Neural progenitor cell (in vitro differentiated cells): ENCODE results near the gene E2F2. TPM values are rescaled to one million over a fixed set of nuclear protein-coding genes. Genes with fewer than 3 reads are reported as not detected.

ENCODE experiments used
- DNase-seq: peaks from one replicate; pipeline ENCODE4 v3.0.0-alpha.2; 2016; ENCODE audit warnings: low spot score
- H2AFZ ChIP-seq: fragments of 200-600 bp; sonication (generic); replicated peaks from 2 replicates; pipeline ENCODE4 v1.6.1; 2016; ENCODE audit warnings: antibody characterized with exemption
- H3F3A ChIP-seq: fragments of 200-600 bp; sonication (generic); 2 replicates; pipeline ENCODE4 v1.6.1; 2016; ENCODE audit warnings: antibody characterized with exemption, low read depth
- H3K27ac ChIP-seq: fragments of 200-600 bp; sonication (generic); 2 replicates; pipeline ENCODE4 v1.5.1; 2016; ENCODE audit warnings: mild to moderate bottlenecking
- H3K27me3 ChIP-seq: fragments of 200-600 bp; sonication (generic); 2 replicates; pipeline ENCODE4 v1.6.1; 2016; ENCODE audit warnings: mild to moderate bottlenecking, moderate library complexity
- H3K36me3 ChIP-seq: fragments of 200-600 bp; sonication (generic); 2 replicates; pipeline ENCODE4 v1.5.1; 2016
- H3K4me1 ChIP-seq: fragments of 200-600 bp; sonication (generic); 2 replicates; pipeline ENCODE4 v1.6.1; 2016; ENCODE audit warnings: mixed run types
- H3K4me2 ChIP-seq: fragments of 200-600 bp; sonication (generic); 2 replicates; pipeline ENCODE4 v1.6.1; 2016
- H3K4me3 ChIP-seq: fragments of 200-600 bp; sonication (generic); 2 replicates; pipeline ENCODE4 v1.5.1; 2016
- H3K79me2 ChIP-seq: fragments of 200-600 bp; sonication (generic); 2 replicates; pipeline ENCODE4 v1.6.1; 2016; ENCODE audit warnings: low read depth
- H3K9ac ChIP-seq: fragments of 200-600 bp; sonication (generic); 2 replicates; pipeline ENCODE4 v1.6.1; 2016
- H3K9me3 ChIP-seq: fragments of 200-600 bp; sonication (generic); 2 replicates; pipeline ENCODE4 v1.5.1; 2016; ENCODE audit warnings: low read depth
- H4K20me1 ChIP-seq: fragments of 200-600 bp; sonication (generic); 2 replicates; pipeline ENCODE4 v1.6.1; 2016; ENCODE audit warnings: low read depth
- H3K27ac Mint-ChIP-seq: 3 replicates; pipeline ENCODE4 v1.8.0; 2021; ENCODE audit warnings: mixed read lengths
- H3K27me3 Mint-ChIP-seq: 2 replicates; pipeline ENCODE4 v1.8.0; 2022; ENCODE audit warnings: low read depth, mild to moderate bottlenecking, inconsistent platforms, moderate library complexity, mixed read lengths; ENCODE audit not compliant: insufficient read depth
- H3K36me3 Mint-ChIP-seq: 3 replicates; pipeline ENCODE4 v1.8.0; 2021; ENCODE audit warnings: mixed read lengths
- H3K4me1 Mint-ChIP-seq: 3 replicates; pipeline ENCODE4 v1.8.0; 2021; ENCODE audit warnings: mixed read lengths
- H3K4me3 Mint-ChIP-seq: 3 replicates; pipeline ENCODE4 v1.8.0; 2021; ENCODE audit warnings: mild to moderate bottlenecking, moderate library complexity, mixed read lengths
- H3K9me3 Mint-ChIP-seq: 3 replicates; pipeline ENCODE4 v1.8.0; 2020; ENCODE audit warnings: mixed read lengths
- CTCF ChIP-seq: fragments of 200-600 bp; sonication (generic); IDR thresholded peaks from 2 replicates; pipeline ENCODE4 v1.5.1; 2017; ENCODE audit warnings: antibody characterized with exemption, mild to moderate bottlenecking
- EZH2 ChIP-seq: fragments of 200-600 bp; sonication (generic); IDR thresholded peaks from 2 replicates; pipeline ENCODE4 v1.6.1; 2017; ENCODE audit warnings: antibody characterized with exemption, mild to moderate bottlenecking, moderate library complexity
- EZH2phosphoT487 ChIP-seq: fragments of 200-600 bp; sonication (generic); IDR thresholded peaks from 2 replicates; pipeline ENCODE4 v1.6.1; 2017; ENCODE audit warnings: antibody characterized with exemption
- total RNA-seq: library from RNA; depleted of rRNA; stranded (reverse); fragments of >200 nt; gene quantifications from 2 replicates; pipeline ENCODE4 v1.2.3, GENCODE V29; 2015; ENCODE audit warnings: low replicate concordance

Gene E2F2
- total RNA-seq, 1 donor from 2014 or later, result 3.4 TPM

GRCh38 chr1:23524163-23524562, 6.9 kb downstream of the E2F2 start:
- peaks cover 18% of the 10 kb centered on the region for H3K4me1 ChIP-seq
- H3K4me2 ChIP-seq, result no peak overlapping the region
- TF ChIP-seq EZH2phosphoT487 (no peak), EZH2 (no peak), CTCF (no peak)
- DNase-seq, result no peak
- no peak overlapping the region for H3K27ac Mint-ChIP-seq
- peaks cover 26% of the 10 kb centered on the region for H3K4me1 Mint-ChIP-seq
- H3K27me3 ChIP-seq, result no peaks in the 10 kb centered on the region
- H3K9ac ChIP-seq, result no peak overlapping the region
- H3K27me3 Mint-ChIP-seq, result peaks cover 2% of the 10 kb centered on the region
- no peak overlapping the region for H3K4me3 Mint-ChIP-seq
- H3K27ac ChIP-seq, result no peak overlapping the region
- H3K9me3 ChIP-seq, result no peaks in the 10 kb centered on the region
- no peaks in the 10 kb centered on the region for H3K9me3 Mint-ChIP-seq
- H4K20me1 ChIP-seq, result peaks cover 36% of the 10 kb centered on the region
- no peak overlapping the region for H3K4me3 ChIP-seq
- no peaks in the 10 kb centered on the region for H3K36me3 ChIP-seq
- H3K36me3 Mint-ChIP-seq, result peaks cover 4% of the 10 kb centered on the region
- H3K79me2 ChIP-seq, result no peaks in the 10 kb centered on the region
- H2AFZ ChIP-seq, result no peak overlapping the region
- H3F3A ChIP-seq, result peaks cover 27% of the 10 kb centered on the region

GRCh38 chr1:23522244-23522982, 8.6 kb downstream of the E2F2 start:
- DNase-seq, result no peak
- Histone ChIP-seq H3K4me2 (no peak overlapping the region), H3K9me3 (no peaks in the 10 kb centered on the region), H3K9ac (no peak overlapping the region), H3K27ac (no peak overlapping the region), H2AFZ (no peak overlapping the region), H3K27me3 (no peaks in the 10 kb centered on the region), H3K4me1 (peaks cover 18% of the 10 kb centered on the region), H3K79me2 (no peaks in the 10 kb centered on the region), H4K20me1 (peaks cover 27% of the 10 kb centered on the region), H3K36me3 (no peaks in the 10 kb centered on the region), H3K4me3 (no peak overlapping the region), H3F3A (peaks cover 16% of the 10 kb centered on the region)
- H3K36me3 Mint-ChIP-seq, result peaks cover 13% of the 10 kb centered on the region
- no peaks in the 10 kb centered on the region for H3K9me3 Mint-ChIP-seq
- no peak overlapping the region for H3K27ac Mint-ChIP-seq
- no peak overlapping the region for H3K4me3 Mint-ChIP-seq
- peaks cover 18% of the 10 kb centered on the region for H3K4me1 Mint-ChIP-seq
- peaks cover 2% of the 10 kb centered on the region for H3K27me3 Mint-ChIP-seq
- TF ChIP-seq EZH2, result no peak

- Histone ChIP-seq H3F3A (peaks cover 16% of the 10 kb centered on the region), H3K9ac (no peak overlapping the region), H3K79me2 (no peaks in the 10 kb centered on the region), H3K4me1 (peaks cover 18% of the 10 kb centered on the region), H4K20me1 (peaks cover 22% of the 10 kb centered on the region), H3K36me3 (no peaks in the 10 kb centered on the region), H3K4me3 (no peak overlapping the region), H3K27me3 (no peaks in the 10 kb centered on the region), H3K4me2 (no peak overlapping the region), H3K9me3 (no peaks in the 10 kb centered on the region), H3K27ac (no peak overlapping the region), H2AFZ (no peak overlapping the region)
- no peak for DNase-seq
- peaks cover 15% of the 10 kb centered on the region for H3K4me1 Mint-ChIP-seq
- no peak overlapping the region for H3K4me3 Mint-ChIP-seq
- peaks cover 2% of the 10 kb centered on the region for H3K27me3 Mint-ChIP-seq
- H3K36me3 Mint-ChIP-seq, result peaks cover 17% of the 10 kb centered on the region
- no peaks in the 10 kb centered on the region for H3K9me3 Mint-ChIP-seq
- TF ChIP-seq CTCF, result no peak
- TF ChIP-seq EZH2phosphoT487, result no peak
- no peak for TF ChIP-seq EZH2
- no peak overlapping the region for H3K27ac Mint-ChIP-seq
These were observed 9.4 kb downstream of the E2F2 start for GRCh38 chr1:23521588-23521987.

- Histone ChIP-seq H3K9ac (no peak overlapping the region), H3K27me3 (no peaks in the 10 kb centered on the region), H3K27ac (no peak overlapping the region), H3K79me2 (no peaks in the 10 kb centered on the region), H3K4me2 (no peak overlapping the region), H3K4me1 (no peaks in the 10 kb centered on the region), H3K9me3 (no peaks in the 10 kb centered on the region), H3F3A (no peaks in the 10 kb centered on the region), H4K20me1 (no peaks in the 10 kb centered on the region), H3K4me3 (no peak overlapping the region), H3K36me3 (no peaks in the 10 kb centered on the region), H2AFZ (no peak overlapping the region)
- no peak for DNase-seq
- Mint-ChIP-seq H3K27me3 (peaks cover 2% of the 10 kb centered on the region), H3K9me3 (no peaks in the 10 kb centered on the region), H3K27ac (no peak overlapping the region), H3K36me3 (peaks cover 19% of the 10 kb centered on the region), H3K4me1 (no peaks in the 10 kb centered on the region), H3K4me3 (no peak overlapping the region)
- TF ChIP-seq EZH2, result no peak
These were observed 13.5 kb downstream of the E2F2 start for GRCh38 chr1:23517581-23517980.
